DMS79 (cell line): Measurements from ENCODE around the gene FRMD4A.
"Not testable (repeated sequence)": the region's sequence is repeated elsewhere in the genome, so short reads cannot be mapped to it uniquely, and the experiment has no call there.

Source experiments
- DNase-seq: peaks from one replicate; lab custom pipeline; 2025; lab: John Stamatoyannopoulos, UW

Gene FRMD4A

DNA sequence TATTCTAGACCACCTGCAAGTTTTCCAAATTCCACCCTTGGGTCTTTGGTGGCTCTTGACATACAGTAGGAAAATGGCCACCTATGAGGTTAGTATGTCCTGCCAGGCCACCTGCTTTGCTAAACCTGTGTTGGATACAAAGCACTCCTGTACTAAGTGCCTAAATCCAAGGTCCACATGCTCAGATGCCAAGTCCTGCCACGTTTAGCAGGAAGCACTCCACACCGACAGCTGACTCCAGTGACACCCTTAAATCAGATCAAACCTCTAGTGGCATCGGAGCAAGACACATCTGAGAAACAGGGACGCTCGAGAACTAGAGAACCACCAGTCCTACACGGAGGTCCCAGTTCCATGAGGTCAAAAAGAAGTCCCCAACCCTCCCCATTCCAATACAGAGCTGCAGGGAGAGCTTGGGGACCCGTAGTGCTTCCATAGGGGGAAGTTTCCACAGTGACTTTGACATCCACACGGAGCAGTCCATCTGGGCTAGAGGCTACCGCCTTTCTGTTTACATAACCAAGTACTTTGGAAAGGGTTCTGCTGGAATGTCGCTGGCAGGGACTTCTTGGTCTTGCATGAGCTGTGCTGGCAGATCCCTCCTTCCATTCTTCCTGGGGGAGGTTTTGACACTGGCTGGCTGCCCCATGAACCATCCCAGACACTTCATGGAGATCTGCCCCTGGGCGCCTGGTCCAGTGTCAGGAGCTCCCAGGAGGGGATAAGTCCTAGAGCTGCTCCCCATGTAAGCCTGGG lies 453.4 kb downstream of the FRMD4A start:
- no peak for DNase-seq

DNA sequence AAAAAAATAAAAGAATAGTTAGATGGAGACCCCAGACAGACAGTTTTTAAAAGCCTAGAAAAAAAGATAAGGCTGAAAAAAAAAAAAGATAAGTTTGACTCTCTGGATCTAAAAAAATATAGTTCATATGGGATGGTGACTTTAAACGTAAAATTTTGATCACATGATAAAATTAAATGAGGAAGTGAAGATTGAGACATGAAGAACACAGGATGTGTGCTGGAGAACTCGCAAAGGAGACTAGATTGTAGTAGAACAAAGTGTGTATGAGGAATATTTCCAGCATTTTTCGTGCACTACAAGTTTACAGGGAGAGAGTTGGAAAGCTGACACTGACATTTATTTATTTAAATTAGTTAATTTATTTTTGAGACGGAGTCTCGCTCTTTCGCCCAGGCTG lies 457.5 kb downstream of the FRMD4A start:
- no peak for DNase-seq

DNA sequence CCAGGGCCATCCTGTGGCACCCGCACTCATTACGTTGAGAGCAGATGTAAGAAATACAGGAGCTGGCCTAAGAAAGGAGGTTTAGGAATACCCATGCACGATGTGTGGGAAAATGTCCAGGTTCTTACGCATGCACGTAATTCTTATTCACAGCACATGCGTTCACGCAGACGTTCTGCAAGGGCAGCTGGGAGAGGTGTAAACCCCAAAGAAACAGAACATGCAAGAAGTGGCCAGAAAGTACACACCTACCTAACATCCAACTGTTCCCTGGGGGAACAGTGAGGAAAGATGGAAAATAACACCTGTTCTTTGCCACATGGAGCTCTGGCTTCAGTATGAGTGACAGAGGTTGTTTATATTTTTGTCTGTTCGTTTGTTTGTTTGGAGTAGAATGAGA lies 458.3 kb downstream of the FRMD4A start:
- no peak for DNase-seq

DNA sequence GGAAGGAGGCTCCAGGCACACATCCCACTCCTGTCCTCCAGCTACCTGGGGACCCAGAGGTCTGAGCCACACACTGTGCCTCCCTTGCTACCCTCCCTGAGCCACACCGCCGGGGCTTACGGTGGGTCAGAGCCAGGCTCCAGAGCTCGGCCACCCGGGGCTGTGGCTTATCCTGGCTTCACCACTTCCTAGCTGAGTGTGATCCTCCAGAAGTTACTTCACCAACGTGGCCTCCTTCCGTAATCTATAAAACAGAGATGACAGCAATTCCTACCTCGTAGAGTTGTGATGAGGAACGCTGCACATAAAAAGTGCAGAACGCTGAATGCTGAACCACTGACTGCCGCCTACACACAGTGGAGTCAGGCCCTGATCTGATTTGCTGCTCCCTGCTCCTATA lies 458.9 kb downstream of the FRMD4A start:
- no peak for DNase-seq

DNA sequence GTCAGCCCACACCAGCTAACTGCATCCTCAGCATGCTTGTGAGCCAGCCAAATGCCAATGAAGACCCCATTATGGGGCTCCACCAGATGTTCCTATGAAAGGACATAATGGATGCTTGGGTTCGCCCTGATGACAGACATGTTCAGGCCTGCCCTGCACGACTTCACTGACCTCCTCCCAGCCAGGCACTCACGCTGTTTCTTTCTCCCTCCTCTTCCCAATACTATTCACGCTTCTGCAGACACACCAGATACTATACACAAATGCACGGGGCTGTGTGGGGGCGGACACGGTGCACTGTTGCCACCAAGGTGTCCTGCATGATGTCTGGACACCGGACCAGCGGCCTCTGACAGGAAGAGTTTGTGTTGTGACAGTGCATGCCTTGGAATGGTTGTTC lies 459.7 kb downstream of the FRMD4A start:
- no peak for DNase-seq

DNA sequence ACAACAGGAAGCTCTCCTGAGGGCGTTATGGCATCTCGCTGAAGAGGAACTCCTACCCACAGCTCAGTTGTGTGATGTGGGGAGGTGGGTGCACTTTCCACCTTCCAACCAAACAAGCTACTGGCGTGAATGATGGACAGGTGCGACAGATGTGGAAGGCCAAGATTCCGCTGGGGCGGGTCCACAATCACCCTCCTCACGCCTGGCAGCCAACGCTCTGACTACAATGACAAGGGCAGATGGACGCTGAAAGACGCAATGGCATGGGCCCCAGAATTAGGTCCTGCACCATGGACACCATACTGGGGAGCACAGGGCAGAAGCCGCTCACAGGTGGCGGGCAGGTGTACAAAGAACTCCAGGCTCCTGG lies 461.4 kb downstream of the FRMD4A start:
- DNase-seq, result no peak

DNA sequence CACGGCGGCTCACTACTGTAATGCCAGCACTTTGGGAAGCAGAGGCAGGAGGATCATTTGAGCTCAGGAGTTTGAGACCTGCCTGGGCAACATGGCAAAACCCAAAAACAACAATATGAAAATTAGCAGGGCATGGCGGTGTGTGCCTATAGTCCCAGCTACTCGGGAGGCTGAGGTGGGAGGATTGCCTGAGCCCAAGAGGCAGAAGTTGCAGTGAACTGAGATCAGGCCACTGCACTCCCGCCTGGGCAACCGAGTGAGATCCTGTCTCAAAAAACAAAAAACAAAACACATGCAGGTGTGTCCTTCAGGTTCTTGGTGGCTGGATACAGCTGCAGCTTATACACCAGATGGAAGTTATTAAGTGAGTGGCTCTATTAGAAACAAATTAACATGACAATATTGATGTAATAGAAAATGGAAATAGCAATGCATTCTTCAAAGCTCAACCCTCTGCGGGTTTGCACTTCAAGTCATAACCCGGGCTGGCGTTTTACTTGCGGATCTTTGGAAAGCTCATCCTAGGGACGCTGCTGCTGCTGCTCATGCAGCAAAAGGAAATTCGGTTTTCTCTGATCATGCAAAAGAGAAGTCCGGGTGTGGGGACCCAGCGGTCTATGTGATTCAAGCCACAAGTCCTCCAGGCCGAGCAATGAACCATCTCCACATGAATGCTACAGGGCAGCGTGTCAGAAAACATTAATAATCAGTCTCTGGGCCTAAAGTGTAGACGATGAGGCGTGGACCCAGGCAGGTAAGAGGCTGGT lies 462.0 kb downstream of the FRMD4A start:
- DNase-seq, result no peak

DNA sequence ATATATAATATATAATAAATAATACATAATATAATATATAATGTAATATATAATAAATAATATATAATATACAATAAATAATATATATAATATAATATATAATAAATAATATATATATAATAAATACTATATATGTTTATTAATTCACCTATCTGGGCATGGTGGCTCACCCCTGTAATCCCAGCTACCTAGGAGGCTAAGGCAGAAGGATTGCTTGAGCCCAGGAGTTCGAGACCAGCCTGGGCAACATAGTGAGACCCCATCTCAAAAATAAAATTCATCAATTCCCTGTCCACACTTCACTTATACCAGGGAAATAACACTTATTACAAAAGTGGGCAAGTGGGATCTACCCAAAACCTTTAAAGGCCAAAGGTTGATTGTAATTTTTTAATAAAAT lies 462.9 kb downstream of the FRMD4A start:
- DNase-seq, result no peak

DNA sequence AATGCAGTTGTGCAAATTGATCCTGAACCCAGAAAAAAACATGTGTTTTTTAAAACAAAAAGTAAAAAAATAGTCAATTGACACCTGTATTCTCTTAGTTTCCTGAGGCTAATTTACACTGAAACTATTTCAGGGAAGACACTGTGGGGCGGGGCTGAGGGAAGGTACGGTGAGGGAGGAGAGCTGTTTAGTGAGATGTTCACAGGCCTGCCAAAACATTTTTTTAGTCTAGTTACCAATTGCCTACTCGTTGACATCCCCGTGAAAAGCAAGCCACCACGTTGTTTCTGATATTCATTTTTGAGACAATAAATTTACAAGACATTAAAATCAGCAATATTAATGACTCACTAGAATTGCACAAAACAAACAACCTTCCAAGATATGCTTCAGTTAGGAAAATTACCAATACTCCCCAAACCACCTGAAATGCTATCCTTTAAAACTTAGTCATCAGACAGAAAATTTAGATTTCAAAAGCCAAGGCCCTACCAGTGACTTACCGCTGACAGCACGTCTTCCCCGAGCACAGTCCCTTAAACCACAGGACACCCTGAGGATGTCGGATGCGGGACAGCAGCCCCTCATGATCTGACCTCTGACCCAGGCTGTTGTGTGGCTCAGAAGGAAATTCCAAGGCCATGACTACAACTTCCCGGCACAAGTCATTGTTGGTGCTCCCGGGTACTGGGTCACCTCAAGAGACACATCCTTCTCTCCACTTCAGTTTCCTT lies 464.8 kb downstream of the FRMD4A start:
- DNase-seq, result no peak

DNA sequence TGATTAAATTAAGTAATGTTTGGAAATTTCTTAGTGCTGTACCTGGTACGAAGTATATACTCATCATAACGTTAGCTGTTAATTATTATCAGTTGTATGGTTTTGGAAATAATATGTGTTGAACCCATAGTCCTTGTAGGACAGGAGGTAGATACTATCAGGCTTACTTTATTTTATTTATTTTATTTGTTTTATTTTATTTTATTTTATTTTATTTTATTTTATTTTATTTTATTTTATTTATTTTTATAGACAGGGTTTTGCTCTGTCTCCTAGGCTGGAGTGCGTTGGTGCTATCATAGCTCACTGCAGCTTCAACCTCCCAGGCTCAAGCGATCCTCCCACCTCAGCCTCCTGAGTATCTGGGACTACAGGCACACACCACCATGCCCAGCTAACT lies 465.5 kb downstream of the FRMD4A start:
- DNase-seq, result not testable (repeated sequence)

DNA sequence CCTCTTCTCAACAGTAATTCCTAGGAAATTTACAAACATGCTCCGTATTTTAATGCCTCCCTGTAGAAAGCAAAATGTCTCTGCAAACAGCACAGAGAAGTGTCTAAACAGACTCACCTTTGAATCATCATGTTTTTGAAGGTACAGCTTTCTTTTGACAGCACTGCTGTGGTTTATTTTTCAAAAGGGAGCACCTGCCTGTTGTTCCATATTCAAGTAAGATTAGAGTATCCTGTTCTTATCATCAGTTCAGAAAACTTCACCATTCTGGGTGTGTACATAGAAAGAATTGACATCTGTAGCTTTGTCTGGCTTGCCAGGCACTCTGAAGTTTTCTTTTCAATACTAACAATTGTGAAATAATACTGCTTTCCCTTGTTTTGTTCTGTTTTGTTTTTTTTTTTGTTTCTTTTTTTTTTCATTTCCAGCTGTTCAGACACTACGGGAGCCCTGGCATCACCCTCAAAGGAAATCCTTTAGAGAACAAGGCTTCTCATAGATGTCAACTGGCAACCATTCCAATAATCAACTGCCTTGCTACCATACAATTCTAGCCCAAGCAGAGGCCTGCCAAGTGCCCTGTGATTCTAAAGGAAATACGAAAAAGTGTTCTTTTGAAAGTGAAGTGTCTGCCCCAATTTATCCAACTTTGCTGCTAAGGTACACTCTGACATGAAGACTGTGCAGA lies 468.0 kb downstream of the FRMD4A start:
- no peak for DNase-seq

DNA sequence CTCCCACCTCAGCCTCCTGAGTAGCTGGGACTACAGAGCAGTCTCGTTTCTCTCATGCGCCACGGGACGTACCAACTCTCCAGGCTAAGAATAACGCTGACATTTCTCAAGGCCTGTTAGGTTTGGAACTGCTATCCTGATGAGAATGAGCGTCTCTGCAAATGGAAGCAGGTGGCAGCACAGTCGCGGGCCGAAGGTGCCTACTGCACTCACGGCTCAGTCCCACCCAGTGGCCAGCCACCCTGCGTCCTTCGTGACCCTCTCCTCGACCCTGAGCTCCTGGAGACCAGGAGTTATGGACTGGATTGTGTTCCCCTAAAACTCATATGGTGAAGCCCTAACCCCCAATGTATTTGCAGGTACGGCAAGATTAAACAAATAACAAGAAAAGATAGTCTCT lies 469.8 kb downstream of the FRMD4A start:
- no peak for DNase-seq

DNA sequence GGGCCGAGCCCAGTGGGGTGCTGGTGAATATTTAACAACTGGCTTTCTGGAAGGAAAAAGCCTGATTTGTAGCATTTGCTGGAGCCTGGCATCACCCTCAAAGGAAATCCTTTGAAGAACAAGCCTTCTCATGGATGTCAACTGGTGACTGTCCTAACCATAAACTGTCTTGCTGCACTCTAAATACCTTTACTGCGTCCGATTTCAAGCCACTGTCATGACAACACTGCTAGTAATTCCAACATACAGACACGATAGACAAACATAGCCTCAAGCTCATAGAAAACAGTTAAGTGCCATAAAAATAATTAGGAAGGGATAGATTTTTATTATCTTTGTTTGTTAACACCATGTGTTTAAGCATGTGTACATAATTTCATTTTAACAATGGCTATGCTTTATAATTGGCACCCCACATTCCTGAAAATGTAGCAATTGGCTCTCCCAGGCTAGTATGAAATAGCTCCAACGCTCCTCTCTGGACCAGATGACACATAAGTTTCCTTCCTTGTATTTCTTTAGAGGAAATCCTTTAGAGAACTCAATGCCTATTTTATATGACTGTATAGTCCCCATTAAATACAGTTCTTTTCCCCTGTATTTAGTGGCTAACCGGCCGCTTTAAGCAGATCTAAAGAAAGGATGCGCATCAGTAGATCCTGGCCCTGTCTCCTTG lies 470.6 kb downstream of the FRMD4A start:
- no peak for DNase-seq

DNA sequence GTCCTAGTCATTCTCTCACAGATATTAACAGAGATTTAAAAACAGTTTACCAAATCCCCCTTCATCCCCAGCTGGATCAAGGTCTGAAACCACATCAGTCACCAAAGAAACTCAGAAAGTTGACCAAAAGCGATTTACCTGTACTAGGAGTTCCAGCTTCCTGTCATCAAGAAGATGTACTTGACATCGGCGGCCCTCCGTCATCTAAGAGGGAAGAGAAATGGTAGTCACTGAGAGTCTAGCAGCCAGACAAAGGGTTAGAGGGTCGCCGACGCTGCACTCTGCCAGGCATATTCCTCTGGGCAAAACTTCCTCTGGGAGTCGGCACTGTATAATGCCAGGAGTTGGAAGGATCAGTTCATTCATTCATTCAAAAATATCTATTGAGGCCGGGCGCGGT lies 472.0 kb downstream of the FRMD4A start:
- no peak for DNase-seq

DNA sequence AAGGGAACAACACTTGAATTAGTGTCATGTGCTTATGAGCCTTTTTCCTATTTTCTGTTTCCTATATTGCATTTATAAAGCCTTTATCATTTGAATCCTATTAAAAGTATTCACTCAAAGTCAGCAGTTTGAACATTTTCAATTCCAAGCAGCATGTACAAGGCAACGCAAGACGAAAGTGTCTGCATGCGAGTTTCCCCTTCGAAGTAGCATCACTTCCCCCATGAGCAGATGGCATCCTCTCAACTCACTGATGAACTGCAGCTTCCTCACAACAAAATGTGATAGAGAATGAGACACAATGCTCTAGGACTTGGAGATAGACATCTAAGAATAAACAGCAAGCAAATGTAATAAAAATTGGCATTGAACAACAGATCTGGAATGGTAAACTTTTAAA lies 473.3 kb downstream of the FRMD4A start:
- no peak for DNase-seq

DNA sequence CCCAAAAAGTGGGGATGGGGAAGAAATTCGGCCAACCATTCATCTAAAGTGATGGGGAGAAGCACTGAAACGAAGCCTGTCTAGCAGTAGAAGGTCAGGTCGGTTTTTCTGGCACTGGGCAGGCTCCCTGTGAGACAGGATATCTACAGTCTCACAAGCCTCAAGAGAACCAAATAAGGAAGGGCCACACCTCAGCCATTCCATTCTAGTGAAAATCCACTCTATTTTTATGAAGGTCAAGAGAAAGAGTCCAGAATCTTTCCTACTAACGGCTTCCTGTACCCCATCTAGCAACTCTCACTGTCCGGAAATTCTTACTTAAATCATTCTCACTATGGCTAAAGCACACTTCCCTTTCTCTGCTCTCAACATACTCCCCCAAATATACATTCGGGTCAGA lies 476.9 kb downstream of the FRMD4A start:
- no peak for DNase-seq

DNA sequence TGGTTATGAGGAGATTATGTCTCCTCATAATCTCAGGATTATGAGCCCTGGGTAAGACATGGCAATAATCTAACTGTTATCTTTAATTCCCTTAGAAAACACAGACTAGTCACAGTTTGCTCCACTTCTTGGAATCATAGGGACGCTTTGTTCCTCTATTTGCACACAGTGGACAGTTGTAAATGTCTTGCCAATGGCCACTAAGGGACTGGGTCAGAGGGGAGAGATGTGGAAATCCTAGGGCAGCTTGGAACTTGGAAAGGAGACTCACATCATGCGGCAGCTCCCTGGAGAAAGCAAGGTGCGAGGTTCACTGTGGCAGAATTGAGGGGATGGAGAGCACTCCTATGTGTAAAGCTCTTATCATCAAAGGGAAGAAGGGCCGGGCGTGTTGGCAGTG lies 477.9 kb downstream of the FRMD4A start:
- DNase-seq, result no peak

DNA sequence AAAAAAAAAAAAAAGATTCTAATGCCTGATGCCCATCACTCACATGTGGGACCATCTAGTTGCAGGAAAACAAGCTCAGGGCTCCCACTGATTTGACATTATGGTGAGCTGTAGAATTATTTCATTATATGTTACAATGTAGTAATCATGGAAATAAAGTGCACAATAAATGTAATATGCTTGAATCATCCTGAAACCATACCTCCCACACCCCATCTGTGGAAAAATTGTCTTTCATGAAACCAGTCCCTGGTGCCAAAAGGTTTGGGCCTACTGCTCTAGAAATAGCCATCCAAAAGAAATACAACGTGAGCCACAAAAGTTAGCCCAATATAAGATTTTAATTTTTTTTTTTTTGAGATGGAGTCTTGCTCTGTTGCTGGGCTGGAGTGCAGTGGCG lies 478.8 kb downstream of the FRMD4A start:
- no peak for DNase-seq

DNA sequence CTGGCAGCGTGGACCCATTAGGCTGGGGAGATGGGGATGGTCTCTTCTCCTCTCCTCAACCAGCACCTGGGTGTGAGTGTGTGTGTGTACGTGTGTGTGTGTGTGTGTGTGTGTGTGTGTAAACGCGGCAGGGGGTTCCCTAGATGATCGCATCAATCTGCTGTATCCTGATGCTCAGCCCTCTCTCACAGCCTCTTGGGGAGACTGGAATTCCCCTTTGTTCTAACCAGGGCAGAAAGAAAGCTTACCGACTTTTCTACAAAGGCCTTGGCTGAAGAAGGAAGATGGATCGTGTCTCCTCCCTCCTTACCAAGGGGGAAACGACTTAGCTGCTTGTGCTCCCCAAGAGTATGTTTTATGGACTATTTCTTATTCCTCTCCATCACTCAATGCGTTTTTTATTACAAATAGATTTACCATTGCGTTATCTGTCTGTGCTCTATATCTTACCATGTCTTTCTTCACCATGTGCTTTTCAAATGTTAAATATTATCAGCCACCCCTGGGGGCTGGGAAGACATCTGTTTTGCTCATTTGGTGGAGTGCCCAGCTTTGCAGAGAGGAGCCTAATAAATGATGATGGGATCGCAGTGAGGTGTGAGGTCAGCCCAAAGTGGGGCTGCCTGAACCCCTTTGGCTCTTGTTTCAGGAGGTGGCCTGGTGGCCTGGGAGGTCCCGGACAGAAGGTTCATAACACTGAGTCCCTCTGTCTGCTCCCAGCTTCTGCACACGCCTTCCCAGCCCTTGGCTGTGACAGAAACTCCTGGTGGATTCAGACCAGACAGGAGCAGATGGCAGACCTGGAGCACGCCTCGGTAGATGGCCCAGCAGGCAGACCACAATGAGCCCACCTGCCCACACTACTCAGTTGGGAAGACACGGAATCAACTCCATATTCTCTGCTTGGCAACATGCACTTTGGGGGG lies 481.9 kb downstream of the FRMD4A start:
- no peak for DNase-seq

DNA sequence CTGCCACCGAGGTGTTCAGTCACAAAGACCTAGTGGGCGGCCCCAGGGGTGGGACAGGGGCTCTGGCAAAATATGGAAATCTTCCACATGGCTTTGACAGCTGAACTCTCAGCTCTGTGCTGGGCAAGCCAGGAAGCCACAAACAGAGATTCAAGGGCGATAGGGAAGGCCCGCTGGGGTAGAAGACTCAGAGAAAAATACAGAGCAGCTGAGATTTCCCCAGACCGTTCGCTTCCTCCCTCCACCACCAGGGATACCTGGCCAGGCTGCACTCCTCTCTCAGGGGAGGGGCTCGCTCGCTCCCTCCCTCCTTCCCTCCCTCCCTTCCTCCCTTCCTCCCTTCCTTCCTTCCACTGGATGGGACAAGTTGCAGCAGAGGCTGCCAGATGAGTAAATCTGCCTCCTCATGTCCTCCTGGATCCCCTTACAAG lies 483.5 kb downstream of the FRMD4A start:
- no peak for DNase-seq

DNA sequence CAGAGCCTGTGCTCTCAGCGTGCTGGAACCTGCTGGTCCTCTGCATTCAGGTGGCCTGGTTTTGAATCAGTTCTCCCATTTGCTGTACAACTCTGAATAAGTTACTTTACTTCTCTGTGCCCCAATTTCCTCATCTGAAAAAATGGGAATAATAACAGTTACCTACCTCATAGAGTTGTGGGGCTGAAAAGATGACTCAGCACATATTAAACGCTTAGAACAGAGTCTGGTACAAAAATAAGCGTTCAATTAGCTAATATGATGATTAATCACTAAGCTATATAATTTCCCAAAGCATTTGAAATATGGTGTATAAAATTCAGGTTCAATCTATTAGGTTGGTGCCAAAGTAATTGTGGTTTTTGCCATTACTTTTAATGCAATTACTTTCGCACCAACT lies 484.8 kb downstream of the FRMD4A start:
- no peak for DNase-seq
